ENCODE data around the gene SSTR5.

DNA sequence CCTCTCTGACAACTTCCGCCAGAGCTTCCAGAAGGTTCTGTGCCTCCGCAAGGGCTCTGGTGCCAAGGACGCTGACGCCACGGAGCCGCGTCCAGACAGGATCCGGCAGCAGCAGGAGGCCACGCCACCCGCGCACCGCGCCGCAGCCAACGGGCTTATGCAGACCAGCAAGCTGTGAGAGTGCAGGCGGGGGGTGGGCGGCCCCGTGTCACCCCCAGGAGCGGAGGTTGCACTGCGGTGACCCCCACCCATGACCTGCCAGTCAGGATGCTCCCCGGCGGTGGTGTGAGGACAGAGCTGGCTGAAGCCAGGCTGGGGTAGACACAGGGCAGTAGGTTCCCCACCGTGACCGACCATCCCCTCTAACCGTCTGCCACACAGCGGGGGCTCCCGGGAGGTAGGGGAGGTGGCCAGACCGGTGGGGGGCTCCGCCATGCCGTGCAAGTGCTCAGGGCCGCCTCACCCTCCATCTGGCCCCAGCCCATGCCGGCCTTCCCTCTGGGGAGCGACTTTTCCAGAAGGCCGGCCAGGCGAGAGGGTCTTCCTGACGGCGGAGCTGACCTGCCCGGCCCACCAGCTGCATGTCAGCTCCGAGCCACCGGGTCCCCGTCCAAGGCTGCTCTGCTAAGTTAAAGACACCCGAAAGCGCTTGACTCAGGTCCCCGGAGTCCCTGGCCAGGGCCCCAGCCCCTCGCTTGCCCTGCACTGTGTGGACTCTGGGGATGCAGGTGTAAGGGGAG, 7.4 kb downstream of the SSTR5 start:
- TF ChIP-seq FOXM1 (IDR thresholded peaks at IDR 0.05; ENCODE audit: low read depth, low read length) = no peak
- no peak for TF ChIP-seq JUND (IDR thresholded peaks at IDR 0.05; ENCODE audit: low read depth, low read length)
- TF ChIP-seq TAF1 (IDR thresholded peaks at IDR 0.05; ENCODE audit: borderline replicate concordance, low read depth, low read length) = no peak
- no peak for TF ChIP-seq CBX3 (IDR thresholded peaks at IDR 0.05; ENCODE audit: borderline replicate concordance, low read depth)
- no peak for TF ChIP-seq SMARCA5 (IDR thresholded peaks at IDR 0.05)

All from GM12878 (cell line).